Neural progenitor cell (in vitro differentiated cells): ENCODE data around the gene LRRC36. TPM values are rescaled to one million over a fixed set of nuclear protein-coding genes. Genes with fewer than 3 reads are reported as not detected.

Experiments
- DNase-seq: peaks from one replicate; pipeline ENCODE4 v3.0.0-alpha.2; 2016; ENCODE audit warnings: low spot score
- H2AFZ ChIP-seq: fragments of 200-600 bp; sonication (generic); replicated peaks from 2 replicates; pipeline ENCODE4 v1.6.1; 2016; ENCODE audit warnings: antibody characterized with exemption
- H3F3A ChIP-seq: fragments of 200-600 bp; sonication (generic); 2 replicates; pipeline ENCODE4 v1.6.1; 2016; ENCODE audit warnings: antibody characterized with exemption, low read depth
- H3K27ac ChIP-seq: fragments of 200-600 bp; sonication (generic); 2 replicates; pipeline ENCODE4 v1.5.1; 2016; ENCODE audit warnings: mild to moderate bottlenecking
- H3K27me3 ChIP-seq: fragments of 200-600 bp; sonication (generic); 2 replicates; pipeline ENCODE4 v1.6.1; 2016; ENCODE audit warnings: mild to moderate bottlenecking, moderate library complexity
- H3K36me3 ChIP-seq: fragments of 200-600 bp; sonication (generic); 2 replicates; pipeline ENCODE4 v1.5.1; 2016
- H3K4me1 ChIP-seq: fragments of 200-600 bp; sonication (generic); 2 replicates; pipeline ENCODE4 v1.6.1; 2016; ENCODE audit warnings: mixed run types
- H3K4me2 ChIP-seq: fragments of 200-600 bp; sonication (generic); 2 replicates; pipeline ENCODE4 v1.6.1; 2016
- H3K4me3 ChIP-seq: fragments of 200-600 bp; sonication (generic); 2 replicates; pipeline ENCODE4 v1.5.1; 2016
- H3K79me2 ChIP-seq: fragments of 200-600 bp; sonication (generic); 2 replicates; pipeline ENCODE4 v1.6.1; 2016; ENCODE audit warnings: low read depth
- H3K9ac ChIP-seq: fragments of 200-600 bp; sonication (generic); 2 replicates; pipeline ENCODE4 v1.6.1; 2016
- H3K9me3 ChIP-seq: fragments of 200-600 bp; sonication (generic); 2 replicates; pipeline ENCODE4 v1.5.1; 2016; ENCODE audit warnings: low read depth
- H4K20me1 ChIP-seq: fragments of 200-600 bp; sonication (generic); 2 replicates; pipeline ENCODE4 v1.6.1; 2016; ENCODE audit warnings: low read depth
- H3K27ac Mint-ChIP-seq: 3 replicates; pipeline ENCODE4 v1.8.0; 2021; ENCODE audit warnings: mixed read lengths
- H3K27me3 Mint-ChIP-seq: 2 replicates; pipeline ENCODE4 v1.8.0; 2022; ENCODE audit warnings: low read depth, mild to moderate bottlenecking, inconsistent platforms, moderate library complexity, mixed read lengths; ENCODE audit not compliant: insufficient read depth
- H3K36me3 Mint-ChIP-seq: 3 replicates; pipeline ENCODE4 v1.8.0; 2021; ENCODE audit warnings: mixed read lengths
- H3K4me1 Mint-ChIP-seq: 3 replicates; pipeline ENCODE4 v1.8.0; 2021; ENCODE audit warnings: mixed read lengths
- H3K4me3 Mint-ChIP-seq: 3 replicates; pipeline ENCODE4 v1.8.0; 2021; ENCODE audit warnings: mild to moderate bottlenecking, moderate library complexity, mixed read lengths
- H3K9me3 Mint-ChIP-seq: 3 replicates; pipeline ENCODE4 v1.8.0; 2020; ENCODE audit warnings: mixed read lengths
- EZH2 ChIP-seq: fragments of 200-600 bp; sonication (generic); IDR thresholded peaks from 2 replicates; pipeline ENCODE4 v1.6.1; 2017; ENCODE audit warnings: antibody characterized with exemption, mild to moderate bottlenecking, moderate library complexity
- EZH2phosphoT487 ChIP-seq: fragments of 200-600 bp; sonication (generic); IDR thresholded peaks from 2 replicates; pipeline ENCODE4 v1.6.1; 2017; ENCODE audit warnings: antibody characterized with exemption
- total RNA-seq: library from RNA; depleted of rRNA; stranded (reverse); fragments of >200 nt; gene quantifications from 2 replicates; pipeline ENCODE4 v1.2.3, GENCODE V29; 2015; ENCODE audit warnings: low replicate concordance
- TF ChIP-seq, protein P1 (sequence below): fragments of 200-600 bp; sonication (generic); IDR thresholded peaks from 2 replicates; pipeline ENCODE4 v1.5.1; 2017; ENCODE audit warnings: antibody characterized with exemption, mild to moderate bottlenecking

LRRC36 gene
- total RNA-seq, 1 donor from 2014 or later = not detected

DNA sequence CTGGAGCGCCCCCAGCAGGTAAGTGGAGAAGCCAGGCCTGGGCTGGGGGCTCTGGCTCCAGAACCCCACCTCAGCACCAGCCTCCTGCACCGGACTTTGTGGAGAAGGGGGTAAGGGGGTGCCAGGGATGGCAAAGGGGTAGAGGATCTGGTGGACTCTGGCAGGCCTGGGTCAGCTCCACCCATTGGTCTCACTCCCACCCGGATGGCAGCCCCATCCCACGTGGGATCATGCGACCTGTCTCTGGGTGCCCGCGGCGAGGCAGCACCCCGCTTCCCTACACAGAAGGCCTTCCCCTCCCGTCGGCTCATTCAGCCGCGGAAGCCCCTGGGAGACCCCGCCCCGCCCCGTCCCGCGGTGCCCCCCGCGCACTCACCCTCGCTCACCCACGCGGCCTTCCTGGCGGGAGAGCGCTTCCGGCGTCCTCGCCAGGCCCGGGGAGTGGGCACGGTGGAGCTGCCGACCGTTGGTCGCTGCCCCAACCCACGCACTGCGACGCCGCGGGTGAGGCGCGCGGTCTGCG is 47.8 kb upstream of the LRRC36 start:
- peak overlapping the region; percentile 91 for H2AFZ ChIP-seq

DNA sequence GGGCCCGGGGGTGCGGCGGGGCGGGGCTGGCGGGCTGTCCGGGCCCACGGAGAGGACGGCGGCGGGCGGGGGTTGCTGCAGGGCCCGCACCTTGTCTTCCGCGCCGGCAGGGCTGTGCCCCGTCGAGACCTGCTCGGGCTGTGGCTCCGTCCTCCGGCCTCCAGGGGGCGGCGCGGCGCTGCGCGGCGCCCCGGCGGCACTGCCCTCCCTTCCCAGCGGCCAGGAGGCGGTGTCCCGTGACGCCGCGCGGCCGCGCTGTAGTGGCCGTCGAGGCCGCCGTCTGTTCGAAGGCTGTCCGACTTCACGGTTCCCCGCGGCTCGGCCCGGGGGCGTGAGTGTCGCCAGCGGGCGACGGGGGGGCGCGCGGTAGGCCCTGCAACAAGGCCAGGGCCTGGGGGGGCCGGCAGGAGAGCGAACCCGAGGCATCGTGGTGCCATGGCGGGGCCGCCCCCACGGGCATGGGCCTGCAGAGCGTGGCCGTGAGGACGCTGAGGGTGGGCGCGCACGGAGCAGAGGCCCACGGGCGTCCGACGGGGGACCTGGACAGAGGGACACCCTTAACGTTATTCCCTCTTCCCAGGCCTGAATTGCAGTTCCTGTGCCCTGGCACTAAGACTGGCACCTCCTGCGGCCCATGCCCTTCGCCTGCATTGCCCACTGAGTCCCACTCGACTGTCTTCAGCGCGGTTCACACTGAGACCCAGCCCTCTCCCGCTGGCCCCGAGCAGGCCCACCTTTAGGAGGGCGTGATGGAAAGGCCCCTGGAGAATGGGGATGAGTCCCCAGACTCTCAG is 47.1 kb upstream of the LRRC36 start, which contains the start of gene PLEKHG4:
Gene PLEKHG4, plus strand, starts transcription at position 237 of the 794 bp plus-strand sequence. Its CDS starts 513 bp downstream, at position 750.
- TF ChIP-seq, protein P1, sequence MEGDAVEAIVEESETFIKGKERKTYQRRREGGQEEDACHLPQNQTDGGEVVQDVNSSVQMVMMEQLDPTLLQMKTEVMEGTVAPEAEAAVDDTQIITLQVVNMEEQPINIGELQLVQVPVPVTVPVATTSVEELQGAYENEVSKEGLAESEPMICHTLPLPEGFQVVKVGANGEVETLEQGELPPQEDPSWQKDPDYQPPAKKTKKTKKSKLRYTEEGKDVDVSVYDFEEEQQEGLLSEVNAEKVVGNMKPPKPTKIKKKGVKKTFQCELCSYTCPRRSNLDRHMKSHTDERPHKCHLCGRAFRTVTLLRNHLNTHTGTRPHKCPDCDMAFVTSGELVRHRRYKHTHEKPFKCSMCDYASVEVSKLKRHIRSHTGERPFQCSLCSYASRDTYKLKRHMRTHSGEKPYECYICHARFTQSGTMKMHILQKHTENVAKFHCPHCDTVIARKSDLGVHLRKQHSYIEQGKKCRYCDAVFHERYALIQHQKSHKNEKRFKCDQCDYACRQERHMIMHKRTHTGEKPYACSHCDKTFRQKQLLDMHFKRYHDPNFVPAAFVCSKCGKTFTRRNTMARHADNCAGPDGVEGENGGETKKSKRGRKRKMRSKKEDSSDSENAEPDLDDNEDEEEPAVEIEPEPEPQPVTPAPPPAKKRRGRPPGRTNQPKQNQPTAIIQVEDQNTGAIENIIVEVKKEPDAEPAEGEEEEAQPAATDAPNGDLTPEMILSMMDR = peak; percentile 65
- TF ChIP-seq EZH2phosphoT487 (no peak), EZH2 (no peak)
- no peaks in the 10 kb centered on the region for H3K9me3 ChIP-seq
- no peaks in the 10 kb centered on the region for H3F3A ChIP-seq
- peak within 1 kb of the TSS; percentile 54 for H3K4me3 ChIP-seq
- DNase-seq = peak; percentile 86
- no peaks in the 10 kb centered on the region for H4K20me1 ChIP-seq
- H3K79me2 ChIP-seq = no peaks in the 10 kb centered on the region
- H3K4me2 ChIP-seq = peak within 1 kb of the TSS; percentile 83
- no peak within 1 kb of the TSS for H3K27ac Mint-ChIP-seq
- H2AFZ ChIP-seq = peak within 1 kb of the TSS; percentile 91
- H3K4me3 Mint-ChIP-seq = peak within 1 kb of the TSS; percentile 69
- H3K4me1 Mint-ChIP-seq = no peaks in the 10 kb centered on the region
- H3K4me1 ChIP-seq = no peaks in the 10 kb centered on the region
- no peak within 1 kb of the TSS for H3K27ac ChIP-seq
- H3K9ac ChIP-seq = no peak within 1 kb of the TSS
- no peaks in the 10 kb centered on the region for H3K36me3 ChIP-seq
- peaks cover 23% of the 10 kb centered on the region for H3K27me3 ChIP-seq
- peaks cover 24% of the 10 kb centered on the region for H3K27me3 Mint-ChIP-seq
- H3K9me3 Mint-ChIP-seq = no peaks in the 10 kb centered on the region
- H3K36me3 Mint-ChIP-seq = no peaks in the 10 kb centered on the region

More for the DNA sequence above, 47.8 kb upstream of the LRRC36 start:
- Mint-ChIP-seq H3K36me3 (no peaks in the 10 kb centered on the region), H3K9me3 (no peaks in the 10 kb centered on the region), H3K4me1 (no peaks in the 10 kb centered on the region), H3K27me3 (peaks cover 24% of the 10 kb centered on the region), H3K4me3 (peak overlapping the region; percentile 69), H3K27ac (no peak overlapping the region)
- TF ChIP-seq EZH2phosphoT487 = no peak
- TF ChIP-seq, protein P1 = peak; percentile 37
- Histone ChIP-seq H3K79me2 (no peaks in the 10 kb centered on the region), H3K9me3 (no peaks in the 10 kb centered on the region), H3K27ac (no peak overlapping the region), H3K9ac (no peak overlapping the region), H3K36me3 (no peaks in the 10 kb centered on the region), H4K20me1 (no peaks in the 10 kb centered on the region), H3F3A (no peaks in the 10 kb centered on the region), H3K27me3 (peaks cover 23% of the 10 kb centered on the region), H3K4me1 (no peaks in the 10 kb centered on the region), H3K4me3 (peak overlapping the region; percentile 54), H3K4me2 (peak overlapping the region; percentile 83)
- peak; percentile 28 for DNase-seq

DNA sequence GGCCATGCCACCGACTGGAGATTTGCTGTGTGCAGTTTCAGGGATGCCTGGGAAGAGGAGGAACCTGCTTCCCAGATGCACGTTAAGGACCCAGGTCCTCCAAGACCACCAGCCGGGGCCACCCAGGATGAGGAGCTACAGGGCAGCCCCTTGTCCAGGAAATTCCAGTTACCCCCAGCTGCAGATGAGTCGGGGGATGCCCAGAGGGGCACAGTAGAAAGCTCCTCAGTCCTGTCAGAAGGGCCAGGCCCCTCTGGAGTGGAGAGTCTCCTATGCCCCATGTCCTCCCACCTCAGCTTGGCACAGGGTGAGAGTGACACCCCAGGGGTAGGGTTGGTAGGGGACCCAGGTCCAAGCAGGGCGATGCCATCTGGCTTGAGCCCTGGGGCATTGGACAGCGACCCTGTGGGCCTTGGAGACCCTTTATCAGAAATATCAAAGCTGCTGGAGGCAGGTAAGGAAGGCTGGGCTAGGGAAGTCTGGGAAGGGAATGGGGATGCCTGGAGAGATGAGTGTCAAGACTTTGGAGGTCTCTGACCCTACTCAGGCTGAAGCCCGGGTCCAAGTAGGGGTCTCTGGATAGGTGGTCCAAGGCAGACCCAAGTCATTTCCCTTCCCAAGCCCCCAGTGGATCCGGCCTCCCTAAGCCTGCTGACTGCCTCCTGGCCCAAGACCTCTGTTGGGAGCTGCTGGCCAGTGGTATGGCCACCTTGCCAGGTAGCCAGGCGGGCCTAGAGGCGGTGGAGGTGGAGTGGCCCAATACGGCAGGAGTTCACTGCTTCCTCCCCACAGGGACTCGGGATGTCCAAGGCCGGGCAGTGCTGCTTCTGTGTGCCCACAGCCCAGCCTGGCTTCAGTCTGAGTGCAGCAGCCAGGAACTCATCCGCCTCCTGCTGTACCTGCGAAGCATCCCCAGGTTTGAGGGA is 46.3 kb upstream of the LRRC36 start:
- Histone ChIP-seq H3F3A (no peaks in the 10 kb centered on the region), H3K4me2 (no peak overlapping the region), H3K4me1 (no peaks in the 10 kb centered on the region), H3K27ac (no peak overlapping the region), H3K9me3 (no peaks in the 10 kb centered on the region), H3K36me3 (no peaks in the 10 kb centered on the region), H3K79me2 (no peaks in the 10 kb centered on the region), H3K9ac (no peak overlapping the region), H3K27me3 (peaks cover 23% of the 10 kb centered on the region), H3K4me3 (no peak overlapping the region), H4K20me1 (no peaks in the 10 kb centered on the region), H2AFZ (no peak overlapping the region)
- no peak for DNase-seq
- Mint-ChIP-seq H3K36me3 (no peaks in the 10 kb centered on the region), H3K27me3 (peaks cover 24% of the 10 kb centered on the region), H3K4me3 (no peak overlapping the region), H3K27ac (no peak overlapping the region), H3K9me3 (no peaks in the 10 kb centered on the region), H3K4me1 (no peaks in the 10 kb centered on the region)
- TF ChIP-seq EZH2phosphoT487 (no peak), EZH2 (no peak)
- TF ChIP-seq, protein P1 = no peak
